H9 (cell line): ENCODE measurements around the gene COL4A1. TPM values are rescaled to one million over a fixed set of nuclear protein-coding genes. Genes with fewer than 3 reads are reported as not detected.

Experiments used
- DNase-seq: peaks from one replicate; pipeline ENCODE4 v3.0.0-alpha.2; 2017
- H2AFZ ChIP-seq: one replicate; pipeline ENCODE4 v1.6.1; 2013; ENCODE audit warnings: mild to moderate bottlenecking, low read length, control low read depth, moderate library complexity
- H2AK5ac ChIP-seq: 2 replicates; pipeline ENCODE4 v1.6.1; 2013; ENCODE audit warnings: low read length, control low read depth, mixed read lengths; ENCODE audit not compliant: insufficient read length
- H2BK120ac ChIP-seq: one replicate; pipeline ENCODE4 v1.6.1; 2013; ENCODE audit warnings: low read depth, mild to moderate bottlenecking, low read length, control low read depth, inconsistent platforms; ENCODE audit not compliant: poor library complexity, severe bottlenecking
- H2BK12ac ChIP-seq: 2 replicates; pipeline ENCODE4 v1.6.1; 2013; ENCODE audit warnings: low read length, control low read depth, mixed read lengths, low read depth; ENCODE audit not compliant: insufficient read length
- H2BK15ac ChIP-seq: 2 replicates; pipeline ENCODE4 v1.6.1; 2013; ENCODE audit warnings: low read depth, low read length, control low read depth
- H2BK20ac ChIP-seq: one replicate; pipeline ENCODE4 v1.6.1; 2013; ENCODE audit warnings: low read depth, mild to moderate bottlenecking, low read length, control low read depth, inconsistent platforms; ENCODE audit not compliant: poor library complexity, severe bottlenecking
- H2BK5ac ChIP-seq: 2 replicates; pipeline ENCODE4 v1.6.1; 2013; ENCODE audit warnings: low read length, control low read depth, mixed read lengths; ENCODE audit not compliant: insufficient read length
- H3K14ac ChIP-seq: 2 replicates; pipeline ENCODE4 v1.6.1; 2013; ENCODE audit warnings: low read length, control low read depth; ENCODE audit not compliant: insufficient read depth
- H3K18ac ChIP-seq: 2 replicates; pipeline ENCODE4 v1.6.1; 2013; ENCODE audit warnings: low read depth, mild to moderate bottlenecking, mixed read lengths, low read length, control low read depth; ENCODE audit not compliant: insufficient read length
- H3K23ac ChIP-seq: 2 replicates; pipeline ENCODE4 v1.6.1; 2013; ENCODE audit warnings: low read length, control low read depth, mixed read lengths, low read depth; ENCODE audit not compliant: insufficient read length
- H3K23me2 ChIP-seq: 2 replicates; pipeline ENCODE4 v1.6.1; 2013; ENCODE audit warnings: low read depth, mild to moderate bottlenecking, mixed read lengths, low read length, control low read depth; ENCODE audit not compliant: insufficient read length, poor library complexity, severe bottlenecking
- H3K27ac ChIP-seq: 2 replicates; pipeline ENCODE4 v1.5.1; 2013; ENCODE audit warnings: low read length, control low read depth, mixed read lengths, low read depth; ENCODE audit not compliant: insufficient read length
- H3K27me3 ChIP-seq: 2 replicates; pipeline ENCODE4 v1.6.1; 2013; ENCODE audit warnings: low read length, control low read depth, inconsistent platforms; ENCODE audit not compliant: insufficient read depth
- H3K4ac ChIP-seq: 2 replicates; pipeline ENCODE4 v1.6.1; 2013; ENCODE audit warnings: low read depth, mild to moderate bottlenecking, control low read depth, inconsistent platforms, low read length, moderate library complexity
- H3K4me1 ChIP-seq: 2 replicates; pipeline ENCODE4 v1.6.1; 2013; ENCODE audit warnings: low read length, control low read depth, inconsistent platforms; ENCODE audit not compliant: insufficient read depth
- H3K4me2 ChIP-seq: 2 replicates; pipeline ENCODE4 v1.6.1; 2013; ENCODE audit warnings: low read length, control low read depth, mixed read lengths; ENCODE audit not compliant: insufficient read length, insufficient read depth
- H3K56ac ChIP-seq: 2 replicates; pipeline ENCODE4 v1.6.1; 2013; ENCODE audit warnings: low read depth, mild to moderate bottlenecking, mixed read lengths, low read length, control low read depth; ENCODE audit not compliant: insufficient read length
- H3K79me1 ChIP-seq: 2 replicates; pipeline ENCODE4 v1.6.1; 2013; ENCODE audit warnings: low read depth, mild to moderate bottlenecking, moderate library complexity, low read length, control low read depth, inconsistent platforms; ENCODE audit not compliant: insufficient read depth, poor library complexity, severe bottlenecking
- H3K79me2 ChIP-seq: 2 replicates; pipeline ENCODE4 v1.6.1; 2013; ENCODE audit warnings: low read length, control low read depth, inconsistent platforms; ENCODE audit not compliant: insufficient read depth
- H3K9ac ChIP-seq: 2 replicates; pipeline ENCODE4 v1.6.1; 2013; ENCODE audit warnings: low read length, control low read depth, mixed read lengths; ENCODE audit not compliant: insufficient read length; ENCODE audit errors: extremely low read depth
- H3K9me3 ChIP-seq: one replicate; pipeline ENCODE4 v1.6.1; 2013; ENCODE audit warnings: low read depth, low read length, inconsistent platforms; ENCODE audit not compliant: control insufficient read depth
- H3T11ph ChIP-seq: one replicate; pipeline ENCODE4 v1.6.1; 2013; ENCODE audit warnings: mild to moderate bottlenecking, low read length, control low read depth, inconsistent platforms
- H4K20me1 ChIP-seq: one replicate; pipeline ENCODE4 v1.6.1; 2013; ENCODE audit not compliant: control insufficient read depth, insufficient read length, insufficient read depth
- H4K5ac ChIP-seq: 2 replicates; pipeline ENCODE4 v1.6.1; 2013; ENCODE audit warnings: low read depth, mild to moderate bottlenecking, mixed read lengths, low read length, control low read depth; ENCODE audit not compliant: insufficient read length
- H4K8ac ChIP-seq: replicated peaks from 2 replicates; pipeline ENCODE4 v1.6.1; 2013; ENCODE audit warnings: low read length, control low read depth, mixed read lengths, low read depth; ENCODE audit not compliant: insufficient read length
- H4K91ac ChIP-seq: 2 replicates; pipeline ENCODE4 v1.6.1; 2013; ENCODE audit warnings: low read depth, mild to moderate bottlenecking, moderate library complexity, mixed read lengths, low read length, control low read depth; ENCODE audit not compliant: insufficient read length
- H3K27ac Mint-ChIP-seq, 3 experiments: 2 replicates in 2 of 3; 3 replicates in 1 of 3; pipeline ENCODE4 v1.8.0; 2020 to 2021; ENCODE audit warnings: mixed read lengths in 3 of 3, mild to moderate bottlenecking in 1 of 3, moderate library complexity in 1 of 3
- H3K27me3 Mint-ChIP-seq: 2 replicates; pipeline ENCODE4 v1.8.0; 2021; ENCODE audit warnings: low read depth, mild to moderate bottlenecking, moderate library complexity, mixed read lengths
- H3K36me3 Mint-ChIP-seq, 3 experiments: 2 replicates in 2 of 3; 3 replicates in 1 of 3; pipeline ENCODE4 v1.8.0; 2020 to 2021; ENCODE audit warnings: low read depth in 3 of 3, mixed read lengths in 3 of 3; ENCODE audit not compliant: insufficient read depth in 1 of 3
- H3K4me1 Mint-ChIP-seq, 2 experiments: 2 replicates each; pipeline ENCODE4 v1.8.0; 2020; ENCODE audit warnings: mixed read lengths in 2 of 2
- H3K4me3 Mint-ChIP-seq, 2 experiments: 2 replicates in 1 of 2; 3 replicates in 1 of 2; pipeline ENCODE4 v1.8.0; 2020 to 2021; ENCODE audit warnings: mild to moderate bottlenecking in 2 of 2, mixed read lengths in 2 of 2, moderate library complexity in 1 of 2
- H3K9me3 Mint-ChIP-seq, 2 experiments: 2 replicates in 1 of 2; 3 replicates in 1 of 2; pipeline ENCODE4 v1.8.0; 2020; ENCODE audit warnings: mild to moderate bottlenecking in 2 of 2, mixed read lengths in 2 of 2, moderate library complexity in 1 of 2
- CTCF ChIP-seq: fragments of 200-600 bp; sonication (generic); conservative IDR thresholded peaks from 3 replicates; pipeline ENCODE4 v1.8.0; 2021; ENCODE audit warnings: antibody characterized with exemption, mild to moderate bottlenecking
- WGBS: extraction: QIAGEN DNeasy Blood & Tissue Kit; methylation state at CpG from one replicate; pipeline ENCODE4 v1.1.7; 2013; ENCODE audit warnings: missing lambda C conversion rate, low lambda C conversion rate, mixed read lengths; ENCODE audit not compliant: insufficient read length; ENCODE audit errors: extremely low coverage; 5-methylcytosine and 5-hydroxymethylcytosine counted together
- total RNA-seq: library from RNA; stranded (reverse); gene quantifications from 2 replicates; pipeline ENCODE4 v1.2.1, GENCODE V29; 2021

COL4A1 gene
- total RNA-seq, 1 experiment from 2014 or later = 73.1 TPM

GRCh38 chr13:110179857-110180147 lies 127.2 kb downstream of the COL4A1 start:
- Histone ChIP-seq H2AFZ (no peak overlapping the region), H3K4me2 (no peak overlapping the region), H2BK15ac (no peak overlapping the region), H3K18ac (no peak overlapping the region), H3K27ac (no peak overlapping the region), H4K8ac (no peak overlapping the region), H3K4ac (no peak overlapping the region), H3K27me3 (no peaks in the 10 kb centered on the region), H3K4me1 (peaks cover 2% of the 10 kb centered on the region; the same call in 1 of the 2 replicates), H3K9me3 (no peaks in the 10 kb centered on the region), H3K79me1 (no peaks in the 10 kb centered on the region), H4K91ac (no peak overlapping the region), H3K56ac (no peak overlapping the region), H2BK12ac (no peak overlapping the region), H3K79me2 (no peaks in the 10 kb centered on the region), H4K5ac (no peak overlapping the region), H3T11ph (no peak overlapping the region), H2BK120ac (no peak overlapping the region), H3K23ac (no peak overlapping the region), H3K9ac (no peak overlapping the region), H2BK20ac (no peak overlapping the region), H2BK5ac (no peak overlapping the region), H4K20me1 (no peaks in the 10 kb centered on the region), H3K14ac (no peak overlapping the region), H3K23me2 (no peaks in the 10 kb centered on the region), H2AK5ac (no peak overlapping the region)
- H3K4me1 Mint-ChIP-seq = peaks cover 10 to 11% of the 10 kb centered on the region in 2 experiments; a peak in 3 of 4 replicates
- H3K4me3 Mint-ChIP-seq = no peak overlapping the region
- peak overlapping the region in 1 of 3 experiments; percentile 22; a peak in 1 of 7 replicates for H3K27ac Mint-ChIP-seq
- H3K36me3 Mint-ChIP-seq = peaks cover 26 to 47% (median 37%) of the 10 kb centered on the region in 3 experiments
- WGBS = no CpG with 5 or more reads among the region's 1 CpG
- no peak for DNase-seq
- no peaks in the 10 kb centered on the region for H3K9me3 Mint-ChIP-seq
- H3K27me3 Mint-ChIP-seq = no peaks in the 10 kb centered on the region
- TF ChIP-seq CTCF = no peak
